GM12891 (cell line): ENCODE measurements around the gene ST3GAL4.
"Not testable (repeated sequence)": the region's sequence is repeated elsewhere in the genome, so short reads cannot be mapped to it uniquely, and the experiment has no call there.

Experiments used
- POLR2A ChIP-seq: IDR thresholded peaks from 2 replicates; pipeline ENCODE4 v1.6.1; 2011; ENCODE audit warnings: low read depth, low read length, control low read depth
- TAF1 ChIP-seq: IDR thresholded peaks from 2 replicates; pipeline ENCODE4 v1.6.1; 2011; ENCODE audit warnings: low read depth, low read length, control low read depth

- not testable (repeated sequence) for TF ChIP-seq POLR2A, TAF1
These were observed 26.5 kb downstream of the ST3GAL4 start for GRCh38 chr11:126381960-126382359.
